Stimulated activated memory B cell treated with anti-CD40 and anti-IgM and Interleukin-4, amounts not matched to agents 10 μg/mL and 1 μg/mL and 100 μg/mL, for 72 hours (primary cell): ENCODE measurements around the gene CEP57L1.
"Not testable (repeated sequence)": the region's sequence is repeated elsewhere in the genome, so short reads cannot be mapped to it uniquely, and the experiment has no call there.

ENCODE experiments used
- ATAC-seq: fragments of 150-1000 bp; cut with Tn5 transposase; 2 replicates; pipeline ENCODE4 v1.10.0; 2021
- H3K27ac Mint-ChIP-seq: one replicate; pipeline ENCODE4 v1.8.0; 2022; ENCODE audit warnings: mild to moderate bottlenecking, mixed read lengths
- H3K27me3 Mint-ChIP-seq: one replicate; pipeline ENCODE4 v1.8.0; 2022; ENCODE audit warnings: mixed read lengths
- H3K36me3 Mint-ChIP-seq: one replicate; pipeline ENCODE4 v1.8.0; 2022; ENCODE audit warnings: mixed read lengths
- H3K4me1 Mint-ChIP-seq: one replicate; pipeline ENCODE4 v1.8.0; 2022; ENCODE audit warnings: mixed read lengths
- H3K4me3 Mint-ChIP-seq: one replicate; pipeline ENCODE4 v1.8.0; 2022; ENCODE audit warnings: mild to moderate bottlenecking, moderate library complexity, mixed read lengths
- H3K9me3 Mint-ChIP-seq: one replicate; pipeline ENCODE4 v1.8.0; 2022; ENCODE audit warnings: mixed read lengths

CEP57L1 gene

GRCh38 chr6:109164331-109164730, 69.0 kb downstream of the CEP57L1 start:
- Mint-ChIP-seq H3K4me3 (no peak overlapping the region), H3K27ac (no peak overlapping the region), H3K36me3 (peaks cover 12% of the 10 kb centered on the region), H3K9me3 (no peaks in the 10 kb centered on the region), H3K27me3 (no peaks in the 10 kb centered on the region), H3K4me1 (no peaks in the 10 kb centered on the region)
- no peak for ATAC-seq

- Mint-ChIP-seq H3K9me3 (no peaks in the 10 kb centered on the region), H3K36me3 (peaks cover 8% of the 10 kb centered on the region), H3K27ac (no peak overlapping the region), H3K4me3 (no peak overlapping the region), H3K27me3 (no peaks in the 10 kb centered on the region), H3K4me1 (no peaks in the 10 kb centered on the region)
- no peak for ATAC-seq
Observed at GRCh38 chr6:109165392-109165974, 70.2 kb downstream of the CEP57L1 start.

GRCh38 chr6:109166673-109167072, 71.4 kb downstream of the CEP57L1 start:
- no peak for ATAC-seq
- no peaks in the 10 kb centered on the region for H3K27me3 Mint-ChIP-seq
- no peaks in the 10 kb centered on the region for H3K36me3 Mint-ChIP-seq
- no peaks in the 10 kb centered on the region for H3K9me3 Mint-ChIP-seq
- no peaks in the 10 kb centered on the region for H3K4me1 Mint-ChIP-seq
- no peak overlapping the region for H3K27ac Mint-ChIP-seq
- no peak overlapping the region for H3K4me3 Mint-ChIP-seq

GRCh38 chr6:109167562-109167961, 72.3 kb downstream of the CEP57L1 start:
- Mint-ChIP-seq H3K4me1 (no peaks in the 10 kb centered on the region), H3K9me3 (no peaks in the 10 kb centered on the region), H3K36me3 (no peaks in the 10 kb centered on the region), H3K27ac (no peak overlapping the region), H3K27me3 (no peaks in the 10 kb centered on the region), H3K4me3 (no peak overlapping the region)
- no peak for ATAC-seq

- ATAC-seq, result no peak
- no peaks in the 10 kb centered on the region for H3K27me3 Mint-ChIP-seq
- no peaks in the 10 kb centered on the region for H3K9me3 Mint-ChIP-seq
- H3K36me3 Mint-ChIP-seq, result no peaks in the 10 kb centered on the region
- H3K27ac Mint-ChIP-seq, result no peak overlapping the region
- no peaks in the 10 kb centered on the region for H3K4me1 Mint-ChIP-seq
- no peak overlapping the region for H3K4me3 Mint-ChIP-seq
Observed at GRCh38 chr6:109170333-109170732, 75.0 kb downstream of the CEP57L1 start.

GRCh38 chr6:109172101-109172746, 76.9 kb downstream of the CEP57L1 start:
- Mint-ChIP-seq H3K4me1 (no peaks in the 10 kb centered on the region), H3K27ac (no peak overlapping the region), H3K4me3 (no peak overlapping the region), H3K9me3 (no peaks in the 10 kb centered on the region), H3K36me3 (no peaks in the 10 kb centered on the region), H3K27me3 (peaks cover 10% of the 10 kb centered on the region)
- ATAC-seq, result no peak

- peaks cover 11% of the 10 kb centered on the region for H3K27me3 Mint-ChIP-seq
- H3K9me3 Mint-ChIP-seq, result peaks cover 2% of the 10 kb centered on the region
- H3K4me1 Mint-ChIP-seq, result no peaks in the 10 kb centered on the region
- ATAC-seq, result no peak
- H3K27ac Mint-ChIP-seq, result no peak overlapping the region
- H3K36me3 Mint-ChIP-seq, result no peaks in the 10 kb centered on the region
- H3K4me3 Mint-ChIP-seq, result no peak overlapping the region
Observed at GRCh38 chr6:109174916-109175315, 79.6 kb downstream of the CEP57L1 start.

- Mint-ChIP-seq H3K27me3 (peaks cover 23% of the 10 kb centered on the region), H3K36me3 (no peaks in the 10 kb centered on the region), H3K9me3 (peaks cover 2% of the 10 kb centered on the region), H3K4me3 (no peak overlapping the region), H3K27ac (no peak overlapping the region), H3K4me1 (no peaks in the 10 kb centered on the region)
- no peak for ATAC-seq
Observed at GRCh38 chr6:109178921-109179320, 83.6 kb downstream of the CEP57L1 start.

GRCh38 chr6:109179507-109179906, 84.2 kb downstream of the CEP57L1 start:
- Mint-ChIP-seq H3K36me3 (no peaks in the 10 kb centered on the region), H3K4me3 (no peak overlapping the region), H3K27me3 (peaks cover 23% of the 10 kb centered on the region), H3K27ac (no peak overlapping the region), H3K4me1 (no peaks in the 10 kb centered on the region), H3K9me3 (peaks cover 2% of the 10 kb centered on the region)
- ATAC-seq, result no peak

GRCh38 chr6:109182578-109182977, 87.3 kb downstream of the CEP57L1 start:
- no peak for ATAC-seq
- H3K9me3 Mint-ChIP-seq, result peaks cover 2% of the 10 kb centered on the region
- no peaks in the 10 kb centered on the region for H3K4me1 Mint-ChIP-seq
- peaks cover 13% of the 10 kb centered on the region for H3K27me3 Mint-ChIP-seq
- H3K36me3 Mint-ChIP-seq, result no peaks in the 10 kb centered on the region
- no peak overlapping the region for H3K27ac Mint-ChIP-seq
- no peak overlapping the region for H3K4me3 Mint-ChIP-seq

GRCh38 chr6:109183109-109183650, 87.9 kb downstream of the CEP57L1 start:
- Mint-ChIP-seq H3K9me3 (peaks cover 2% of the 10 kb centered on the region), H3K4me1 (no peaks in the 10 kb centered on the region), H3K27ac (no peak overlapping the region), H3K27me3 (peaks cover 13% of the 10 kb centered on the region), H3K36me3 (no peaks in the 10 kb centered on the region), H3K4me3 (no peak overlapping the region)
- no peak for ATAC-seq

GRCh38 chr6:109184638-109185037, 89.3 kb downstream of the CEP57L1 start:
- Mint-ChIP-seq H3K4me1 (no peaks in the 10 kb centered on the region), H3K27me3 (peaks cover 13% of the 10 kb centered on the region), H3K4me3 (no peak overlapping the region), H3K27ac (no peak overlapping the region), H3K9me3 (no peaks in the 10 kb centered on the region), H3K36me3 (no peaks in the 10 kb centered on the region)
- ATAC-seq, result no peak

GRCh38 chr6:109186012-109186411, 90.7 kb downstream of the CEP57L1 start:
- Mint-ChIP-seq H3K27ac (no peak overlapping the region), H3K4me1 (no peaks in the 10 kb centered on the region), H3K9me3 (peaks cover 6% of the 10 kb centered on the region), H3K27me3 (peaks cover 13% of the 10 kb centered on the region), H3K36me3 (no peaks in the 10 kb centered on the region), H3K4me3 (no peak overlapping the region)
- no peak for ATAC-seq

- Mint-ChIP-seq H3K9me3 (peaks cover 15% of the 10 kb centered on the region), H3K4me1 (no peaks in the 10 kb centered on the region), H3K27ac (peak overlapping the region; percentile 44), H3K36me3 (no peaks in the 10 kb centered on the region), H3K27me3 (peaks cover 3% of the 10 kb centered on the region), H3K4me3 (no peak overlapping the region)
- no peak for ATAC-seq
Observed at GRCh38 chr6:109187399-109188114, 92.2 kb downstream of the CEP57L1 start.

- no peak overlapping the region for H3K27ac Mint-ChIP-seq
- no peak for ATAC-seq
Observed at GRCh38 chr6:109188115-109188411, 92.8 kb downstream of the CEP57L1 start.

GRCh38 chr6:109191368-109191767, 96.1 kb downstream of the CEP57L1 start:
- H3K4me1 Mint-ChIP-seq, H3K36me3 Mint-ChIP-seq, H3K4me3 Mint-ChIP-seq, H3K27me3 Mint-ChIP-seq, H3K27ac Mint-ChIP-seq, ATAC-seq: not testable (repeated sequence)
- H3K9me3 Mint-ChIP-seq, result peaks cover 15% of the 10 kb centered on the region

More at GRCh38 chr6:109188115-109188411, 92.8 kb downstream of the CEP57L1 start:
- H3K36me3 Mint-ChIP-seq, result no peaks in the 10 kb centered on the region
- H3K9me3 Mint-ChIP-seq, result peaks cover 15% of the 10 kb centered on the region
- H3K27me3 Mint-ChIP-seq, result no peaks in the 10 kb centered on the region
- no peaks in the 10 kb centered on the region for H3K4me1 Mint-ChIP-seq
- no peak overlapping the region for H3K4me3 Mint-ChIP-seq
